Bronchial epithelial cell (primary cell): ENCODE results near the gene WNT5A. TPM values are rescaled to one million over a fixed set of nuclear protein-coding genes. Genes with fewer than 3 reads are reported as not detected.

ENCODE experiments used
- DNase-seq: peaks from one replicate; pipeline ENCODE4 v3.0.0-alpha.2; 2010; ENCODE audit warnings: low read depth
- FAIRE-seq: peaks from 2 replicates; lab custom pipeline; 2011; peaks lifted over from hg19 to GRCh38; lab: Jason Lieb, UNC
- H3K27me3 ChIP-seq: 2 replicates; pipeline ENCODE4 v1.5.1; 2011; ENCODE audit warnings: low read length; ENCODE audit not compliant: control insufficient read depth, insufficient read depth
- H3K36me3 ChIP-seq: 2 replicates; pipeline ENCODE4 v1.5.1; 2011; ENCODE audit warnings: low read length; ENCODE audit not compliant: control insufficient read depth, insufficient read depth
- H3K4me3 ChIP-seq: 2 replicates; pipeline ENCODE4 v1.5.1; 2011; ENCODE audit warnings: mild to moderate bottlenecking, low read depth, low read length, control low read depth
- total RNA-seq: library from RNA; depleted of rRNA; stranded (reverse); fragments of >200 nt; gene quantifications from 2 replicates; pipeline ENCODE4 v1.2.1, GENCODE V29; 2014
- TF ChIP-seq, protein P1 (sequence below): IDR thresholded peaks from 2 replicates; pipeline ENCODE4 v1.5.1; 2011; ENCODE audit warnings: mild to moderate bottlenecking, moderate library complexity, low read length, control low read depth, inconsistent platforms; ENCODE audit not compliant: insufficient read depth, severe bottlenecking

The WNT5A gene
- total RNA-seq, 1 donor from 2014 or later, result 3.9 TPM

- no peaks in the 10 kb centered on the region for H3K36me3 ChIP-seq
- DNase-seq (no peak), FAIRE-seq (no peak)
- H3K4me3 ChIP-seq, result no peak overlapping the region
- H3K27me3 ChIP-seq, result peaks cover 4% of the 10 kb centered on the region
- TF ChIP-seq, protein P1, sequence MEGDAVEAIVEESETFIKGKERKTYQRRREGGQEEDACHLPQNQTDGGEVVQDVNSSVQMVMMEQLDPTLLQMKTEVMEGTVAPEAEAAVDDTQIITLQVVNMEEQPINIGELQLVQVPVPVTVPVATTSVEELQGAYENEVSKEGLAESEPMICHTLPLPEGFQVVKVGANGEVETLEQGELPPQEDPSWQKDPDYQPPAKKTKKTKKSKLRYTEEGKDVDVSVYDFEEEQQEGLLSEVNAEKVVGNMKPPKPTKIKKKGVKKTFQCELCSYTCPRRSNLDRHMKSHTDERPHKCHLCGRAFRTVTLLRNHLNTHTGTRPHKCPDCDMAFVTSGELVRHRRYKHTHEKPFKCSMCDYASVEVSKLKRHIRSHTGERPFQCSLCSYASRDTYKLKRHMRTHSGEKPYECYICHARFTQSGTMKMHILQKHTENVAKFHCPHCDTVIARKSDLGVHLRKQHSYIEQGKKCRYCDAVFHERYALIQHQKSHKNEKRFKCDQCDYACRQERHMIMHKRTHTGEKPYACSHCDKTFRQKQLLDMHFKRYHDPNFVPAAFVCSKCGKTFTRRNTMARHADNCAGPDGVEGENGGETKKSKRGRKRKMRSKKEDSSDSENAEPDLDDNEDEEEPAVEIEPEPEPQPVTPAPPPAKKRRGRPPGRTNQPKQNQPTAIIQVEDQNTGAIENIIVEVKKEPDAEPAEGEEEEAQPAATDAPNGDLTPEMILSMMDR, result no peak
These were observed 2.9 kb downstream of the WNT5A start for GRCh38 chr3:55484191-55484689.

DNA sequence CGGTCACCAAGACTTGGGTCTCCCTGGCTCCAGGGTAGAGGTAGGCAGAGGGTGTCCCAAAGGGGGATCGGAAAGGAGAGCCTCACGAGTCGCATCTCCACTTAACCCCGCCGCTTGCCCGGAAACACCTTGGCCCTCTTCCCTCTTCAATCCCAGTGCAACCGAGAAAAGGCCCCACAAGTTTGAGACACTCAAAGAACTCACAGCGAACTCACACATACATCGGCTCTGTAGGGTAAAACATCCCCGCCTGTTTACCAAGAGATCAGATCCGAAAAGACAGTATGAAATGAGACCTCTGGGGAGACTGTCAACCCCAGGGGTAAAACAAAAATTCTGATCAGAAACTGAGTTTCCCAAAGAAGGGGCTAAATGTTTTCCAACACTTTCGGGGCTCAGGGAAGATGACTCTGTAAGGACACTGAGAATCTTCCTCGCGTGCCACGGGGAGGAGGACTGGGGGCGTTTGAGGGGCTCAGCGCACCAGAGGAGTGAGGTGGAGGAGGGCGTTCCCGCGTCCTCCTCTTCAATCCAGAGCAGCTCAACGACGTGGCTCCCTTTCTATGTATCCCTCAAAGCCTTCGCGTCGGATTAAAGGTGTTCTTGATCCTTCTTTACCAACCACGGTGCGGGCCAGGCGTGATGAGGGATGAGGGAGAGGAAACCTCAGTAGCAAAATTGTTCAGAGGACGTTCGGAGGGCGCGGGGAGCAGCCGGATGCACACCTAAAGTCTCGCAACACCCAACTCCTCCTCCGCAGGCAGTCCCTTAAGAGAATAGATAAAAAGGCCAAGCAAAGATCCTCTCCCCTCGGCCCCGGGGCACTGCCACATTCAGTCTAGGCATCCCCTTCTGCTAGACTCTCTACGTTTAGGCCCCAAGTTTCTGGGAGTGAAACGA is 3.7 kb downstream of the WNT5A start:
- H3K4me3 ChIP-seq, result no peak overlapping the region
- DNase-seq (no peak), FAIRE-seq (no peak)
- H3K36me3 ChIP-seq, result no peaks in the 10 kb centered on the region
- H3K27me3 ChIP-seq, result peaks cover 4% of the 10 kb centered on the region
- TF ChIP-seq, protein P1, result no peak

GRCh38 chr3:55482496-55483195 is 4.5 kb downstream of the WNT5A start:
- no peak for FAIRE-seq
- Histone ChIP-seq H3K4me3 (no peak overlapping the region), H3K27me3 (peaks cover 4% of the 10 kb centered on the region), H3K36me3 (no peaks in the 10 kb centered on the region)
- no peak for DNase-seq
- TF ChIP-seq, protein P1, result no peak

DNA sequence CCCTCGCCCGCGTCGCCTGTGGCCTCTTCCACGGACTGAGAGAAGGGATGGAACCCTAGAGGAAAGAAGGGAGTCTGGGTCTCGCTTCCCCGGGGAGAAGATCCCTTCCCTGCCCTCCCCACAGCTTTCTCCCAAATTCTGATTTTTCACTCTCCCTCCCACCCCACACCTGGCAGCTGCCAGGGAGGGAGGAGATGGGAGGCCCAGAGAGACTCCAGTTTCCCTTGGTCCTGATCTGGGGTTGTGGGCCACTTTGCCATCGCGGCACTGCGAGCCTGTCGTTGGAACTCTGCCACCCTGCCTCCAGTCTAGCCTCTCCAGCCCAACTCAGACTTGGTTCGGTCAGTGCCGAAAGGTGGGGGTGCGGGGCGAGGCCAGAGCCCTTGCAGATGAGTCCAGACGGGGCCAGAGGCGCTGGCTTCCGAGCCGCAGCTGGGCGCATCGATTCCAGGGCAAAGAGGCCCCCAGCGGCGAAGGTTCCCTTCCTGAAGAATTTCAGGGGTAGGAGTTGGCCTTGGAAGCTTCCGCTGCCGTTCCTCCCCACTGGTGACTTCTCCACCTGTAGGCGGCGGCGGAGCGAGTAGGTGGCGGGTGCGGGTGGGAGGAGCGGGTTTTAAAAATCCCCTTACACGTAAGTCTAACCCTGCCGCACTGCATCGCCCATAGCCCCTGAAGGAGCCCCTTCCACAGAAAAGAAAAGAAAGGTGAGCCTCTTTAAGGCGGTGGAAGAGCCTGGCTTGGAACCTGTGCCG is 5.2 kb downstream of the WNT5A start:
- H3K4me3 ChIP-seq, result peak overlapping the region; percentile 37
- no peak for FAIRE-seq
- TF ChIP-seq, protein P1, result peak; percentile 18
- DNase-seq, result no peak
- no peaks in the 10 kb centered on the region for H3K36me3 ChIP-seq
- H3K27me3 ChIP-seq, result peaks cover 4% of the 10 kb centered on the region

- Histone ChIP-seq H3K4me3 (peak overlapping the region; percentile 37), H3K36me3 (no peaks in the 10 kb centered on the region), H3K27me3 (peaks cover 4% of the 10 kb centered on the region)
- DNase-seq, result no peak
- TF ChIP-seq, protein P1, result no peak
- no peak for FAIRE-seq
These were observed 6.0 kb downstream of the WNT5A start for GRCh38 chr3:55480911-55481743.
